Stomach (tissue), 4 donors: Measurements from ENCODE around the gene ARHGAP32.

Experiments used
- EP300 ChIP-seq: sonication (generic); formaldehyde crosslinking; IDR thresholded peaks from one replicate; pipeline ENCODE4 v1.6.1; 2017; ENCODE audit warnings: antibody characterized with exemption
- POLR2A ChIP-seq, 4 donors: fragments of 450-650 bp; IDR thresholded peaks; one replicate each; pipeline ENCODE4 v1.6.1; 2016; ENCODE audit warnings: antibody characterized with exemption in 4 of 4, control low read depth in 2 of 4, mild to moderate bottlenecking in 1 of 4, moderate library complexity in 1 of 4

GRCh38 chr11:129210831-129211181 lies 18.7 kb upstream of the ARHGAP32 start:
- TF ChIP-seq POLR2A (IDR thresholded peaks at IDR 0.05), result no peak
- no peak for TF ChIP-seq EP300
